HG03103 (cell line): ENCODE data around the gene CLTRN.
"Not testable (repeated sequence)": the region's sequence is repeated elsewhere in the genome, so short reads cannot be mapped to it uniquely, and the experiment has no call there.

Experiments used
- ATAC-seq: cut with Tn5 transposase; IDR thresholded peaks from one replicate; pipeline ENCODE4 v1.9.1; 2021; ENCODE audit warnings: low read depth; ENCODE audit not compliant: unreplicated experiment

The CLTRN gene

GRCh38 chrX:15664487-15665444, at the start of gene CLTRN:
Gene CLTRN (minus strand): TSS chrX:15664805. CDS start chrX:15664775, 30 bp downstream.
- ATAC-seq, result no peak

- ATAC-seq, result not testable (repeated sequence)
These were observed 39.7 kb upstream of the CLTRN start for GRCh38 chrX:15704273-15704672.

- ATAC-seq, result not testable (repeated sequence)
These were observed 39.2 kb upstream of the CLTRN start for GRCh38 chrX:15703809-15704208.

- ATAC-seq, result no peak
These were observed 38.1 kb upstream of the CLTRN start for GRCh38 chrX:15702488-15703371.

- ATAC-seq, result no peak
These were observed 31.9 kb upstream of the CLTRN start for GRCh38 chrX:15696516-15696915.

GRCh38 chrX:15694941-15695451, 30.4 kb upstream of the CLTRN start:
- ATAC-seq, result no peak

GRCh38 chrX:15686818-15687685, 22.4 kb upstream of the CLTRN start:
- ATAC-seq, result peak; percentile 67

GRCh38 chrX:15683193-15683592, 18.6 kb upstream of the CLTRN start:
- ATAC-seq, result no peak

GRCh38 chrX:15681433-15681832, 16.8 kb upstream of the CLTRN start:
- ATAC-seq, result no peak

- peak; percentile 39 for ATAC-seq
These were observed 15.8 kb upstream of the CLTRN start for GRCh38 chrX:15680401-15680800.

- ATAC-seq, result no peak
These were observed 14.6 kb upstream of the CLTRN start for GRCh38 chrX:15679246-15679645.

GRCh38 chrX:15678339-15678738, 13.7 kb upstream of the CLTRN start:
- ATAC-seq, result no peak

- ATAC-seq, result no peak
These were observed 12.3 kb upstream of the CLTRN start for GRCh38 chrX:15676886-15677285.

GRCh38 chrX:15675490-15675921, 10.9 kb upstream of the CLTRN start:
- ATAC-seq, result peak; percentile 51

- peak; percentile 69 for ATAC-seq
These were observed 10.4 kb upstream of the CLTRN start for GRCh38 chrX:15674841-15675489.

- ATAC-seq, result no peak
These were observed 9.9 kb upstream of the CLTRN start for GRCh38 chrX:15674514-15674840.

GRCh38 chrX:15673970-15674369, 9.4 kb upstream of the CLTRN start:
- ATAC-seq, result no peak

GRCh38 chrX:15672881-15673280, 8.3 kb upstream of the CLTRN start:
- ATAC-seq, result no peak

- no peak for ATAC-seq
These were observed 1.2 kb downstream of the CLTRN start for GRCh38 chrX:15663439-15663838.

- ATAC-seq, result not testable (repeated sequence)
These were observed 9.8 kb downstream of the CLTRN start for GRCh38 chrX:15654804-15655203.
